HEK293 (cell line): Measurements from ENCODE around the gene FCHO2.

ENCODE experiments used
- CTCF ChIA-PET: fragments of 350-600 bp; formaldehyde crosslinking; extraction: SDS; loops from one replicate; lab custom pipeline; 2021; ENCODE audit warnings: antibody characterized with exemption; lab: Yijun Ruan, JAX
- POLR2A ChIA-PET: fragments of 300-600 bp; formaldehyde crosslinking; extraction: SDS; loops from one replicate; lab custom pipeline; 2020; ENCODE audit warnings: antibody characterized with exemption, inconsistent platforms; lab: Yijun Ruan, JAX
- H3K27ac ChIP-seq: fragments of 200-500 bp; sonication (Bioruptor generic); 2 replicates; pipeline ENCODE4 v1.5.1; 2014; ENCODE audit warnings: low read depth, low read length, control low read depth, inconsistent platforms; ENCODE audit errors: extremely low read depth
- H3K36me3 ChIP-seq, 2 experiments: fragments of 200-500 bp in 1 of 2; sonication (Bioruptor generic) in 1 of 2; 1 replicate in 1 of 2; 2 replicates in 1 of 2; pipeline ENCODE4 v1.5.1; 2014 to 2017; ENCODE audit warnings: inconsistent platforms in 2 of 2, low read length in 2 of 2; ENCODE audit not compliant: control insufficient read depth in 2 of 2, insufficient read depth in 1 of 2
- H3K4me1 ChIP-seq: fragments of 200-500 bp; sonication (Bioruptor generic); 2 replicates; pipeline ENCODE4 v1.5.1; 2014; ENCODE audit warnings: mild to moderate bottlenecking, low read length, inconsistent platforms; ENCODE audit not compliant: control insufficient read depth, insufficient read depth
- H3K4me3 ChIP-seq: 2 replicates; pipeline ENCODE4 v1.5.1; 2011; ENCODE audit warnings: low read depth, mild to moderate bottlenecking, control low read depth, low read length, moderate library complexity
- H3K9me3 ChIP-seq: fragments of 200-500 bp; sonication (Bioruptor generic); 2 replicates; pipeline ENCODE4 v1.5.1; 2014; ENCODE audit warnings: low read depth, low read length, inconsistent platforms; ENCODE audit not compliant: control insufficient read depth, insufficient read depth
- BCL11A ChIP-seq: fragments of 450-650 bp; formaldehyde crosslinking; IDR thresholded peaks from 2 replicates; pipeline ENCODE4 v1.5.1; 2016; ENCODE audit warnings: low read depth, missing biosample characterization, missing genetic modification characterization
- KLF9 ChIP-seq: fragments of 450-650 bp; formaldehyde crosslinking; IDR thresholded peaks from 2 replicates; pipeline ENCODE4 v1.5.1; 2016; ENCODE audit warnings: missing biosample characterization, missing genetic modification characterization, low read depth
- PRDM10 ChIP-seq: fragments of 450-650 bp; formaldehyde crosslinking; IDR thresholded peaks from 2 replicates; pipeline ENCODE4 v1.5.1; 2016; ENCODE audit warnings: missing biosample characterization, missing genetic modification characterization
- SETDB1 ChIP-seq: IDR thresholded peaks from one replicate; pipeline ENCODE4 v1.6.1; 2017; ENCODE audit warnings: mild to moderate bottlenecking, low read length, moderate library complexity, mixed read lengths; ENCODE audit not compliant: insufficient read length
- ZBTB17 ChIP-seq: fragments of 450-650 bp; formaldehyde crosslinking; IDR thresholded peaks from 2 replicates; pipeline ENCODE4 v1.5.1; 2016; ENCODE audit warnings: missing biosample characterization, missing genetic modification characterization
- ZEB2 ChIP-seq: fragments of 450-650 bp; formaldehyde crosslinking; IDR thresholded peaks from 2 replicates; pipeline ENCODE4 v1.5.1; 2016; ENCODE audit warnings: missing biosample characterization, missing genetic modification characterization
- ZFP41 ChIP-seq: fragments of 450-650 bp; formaldehyde crosslinking; IDR thresholded peaks from 2 replicates; pipeline ENCODE4 v1.5.1; 2016; ENCODE audit warnings: missing biosample characterization, missing genetic modification characterization, borderline replicate concordance
- ZNF274 ChIP-seq, 2 experiments: fragments of 200-500 bp in 1 of 2; fragments of 450-650 bp in 1 of 2; sonication (Bioruptor generic) in 1 of 2; formaldehyde crosslinking in 1 of 2; IDR thresholded peaks; 2 replicates each; pipeline versions ENCODE4 v1.5.1 to v1.6.1; 2014 to 2016; ENCODE audit warnings: borderline replicate concordance in 1 of 2, inconsistent platforms in 1 of 2, low read length in 1 of 2, missing biosample characterization in 1 of 2, missing genetic modification characterization in 1 of 2
- ZNF292 ChIP-seq: fragments of 450-650 bp; formaldehyde crosslinking; IDR thresholded peaks from 2 replicates; pipeline ENCODE4 v1.5.1; 2016; ENCODE audit warnings: low read depth, missing biosample characterization, missing genetic modification characterization, borderline replicate concordance
- ZNF416 ChIP-seq: fragments of 450-650 bp; formaldehyde crosslinking; IDR thresholded peaks from 2 replicates; pipeline ENCODE4 v1.5.1; 2016; ENCODE audit warnings: missing biosample characterization, missing genetic modification characterization
- ZNF555 ChIP-seq: fragments of 450-650 bp; formaldehyde crosslinking; conservative IDR thresholded peaks from 2 replicates; pipeline ENCODE4 v1.5.1; 2017; ENCODE audit warnings: missing biosample characterization, mild to moderate bottlenecking, missing genetic modification characterization, inconsistent platforms
- ZNF596 ChIP-seq: fragments of 450-650 bp; IDR thresholded peaks from 2 replicates; pipeline ENCODE4 v1.5.0; 2018; ENCODE audit warnings: missing biosample characterization, mild to moderate bottlenecking, missing genetic modification characterization, moderate library complexity
- ZNF629 ChIP-seq: fragments of 450-650 bp; formaldehyde crosslinking; IDR thresholded peaks from 2 replicates; pipeline ENCODE4 v1.5.1; 2017; ENCODE audit warnings: missing biosample characterization, missing genetic modification characterization
- ZNF639 ChIP-seq: fragments of 450-650 bp; formaldehyde crosslinking; IDR thresholded peaks from 2 replicates; pipeline ENCODE4 v1.5.1; 2016; ENCODE audit warnings: missing biosample characterization, missing genetic modification characterization
- ZSCAN23 ChIP-seq: fragments of 450-650 bp; formaldehyde crosslinking; IDR thresholded peaks from 2 replicates; pipeline ENCODE4 v1.5.1; 2016; ENCODE audit warnings: missing biosample characterization, missing genetic modification characterization

The FCHO2 gene

GRCh38 chr5:72943307-72943706, 12.5 kb upstream of the FCHO2 start:
- POLR2A ChIA-PET = no interaction called here
- Histone ChIP-seq H3K4me3 (no peak overlapping the region), H3K4me1 (0 out of 2 replicates have a peak, but pooled peaks cover 4% of the 10 kb centered on the region), H3K36me3 (no peaks in the 10 kb centered on the region), H3K9me3 (no peaks in the 10 kb centered on the region), H3K27ac (no peak overlapping the region)
- CTCF ChIA-PET = interaction anchor here (0.5 to 1.1 kb wide), 3 partner anchors 136 to 635 kb away, joined by 3 to 4 read pairs (median 3); no protein-coding TSS in a partner anchor
- peak; percentile 65 for TF ChIP-seq ZBTB17 (tag by site-specific recombination)
- TF ChIP-seq ZNF292 = no peak

- TF ChIP-seq ZNF596 (tag by site-specific recombination) (no peak), ZNF416 (tag by site-specific recombination) (no peak), BCL11A (tag by site-specific recombination) (no peak), ZNF555 (tag by site-specific recombination) (no peak), ZFP41 (no peak), ZSCAN23 (no peak), ZNF629 (no peak), ZEB2 (tag by site-specific recombination) (no peak), SETDB1 (no peak), KLF9 (tag by site-specific recombination) (no peak), ZNF274 (IDR thresholded peaks at IDR 0.05; ENCODE audit: low read length) (no peak), ZNF274 (tag by site-specific recombination; IDR thresholded peaks at IDR 0.05; ENCODE audit: borderline replicate concordance) (no peak)
- CTCF ChIA-PET = no interaction called here
- no peaks in the 10 kb centered on the region for H3K4me1 ChIP-seq
- no peak overlapping the region for H3K4me3 ChIP-seq
- POLR2A ChIA-PET = no interaction called here
- H3K36me3 ChIP-seq = no peaks in the 10 kb centered on the region
- H3K9me3 ChIP-seq = no peaks in the 10 kb centered on the region
- no peak overlapping the region for H3K27ac ChIP-seq
Measured at GRCh38 chr5:72947498-72947897, 8.3 kb upstream of the FCHO2 start.

GRCh38 chr5:72949481-72949880, 6.4 kb upstream of the FCHO2 start:
- no peaks in the 10 kb centered on the region for H3K9me3 ChIP-seq
- CTCF ChIA-PET = interaction anchor here (0.6 kb wide), 1 partner anchor 571 kb away, joined by 3 read pairs; no protein-coding TSS in a partner anchor

More at GRCh38 chr5:72949481-72949880, 6.4 kb upstream of the FCHO2 start:
- Histone ChIP-seq H3K4me3 (no peak overlapping the region), H3K27ac (no peak overlapping the region), H3K36me3 (no peaks in the 10 kb centered on the region), H3K4me1 (no peaks in the 10 kb centered on the region; the same call in 1 of the 2 replicates)
- no peak for TF ChIP-seq ZNF639 (tag by site-specific recombination)
- TF ChIP-seq PRDM10 = 0 out of 2 replicates have a peak, but pooled peaks have one; percentile 30
- POLR2A ChIA-PET = no interaction called here
